HEK293 (cell line): Measurements from ENCODE around the gene SGF29.

ENCODE experiments used
- CTCF ChIA-PET: fragments of 350-600 bp; formaldehyde crosslinking; extraction: SDS; loops from one replicate; lab custom pipeline; 2021; ENCODE audit warnings: antibody characterized with exemption; lab: Yijun Ruan, JAX
- POLR2A ChIA-PET: fragments of 300-600 bp; formaldehyde crosslinking; extraction: SDS; loops from one replicate; lab custom pipeline; 2020; ENCODE audit warnings: antibody characterized with exemption, inconsistent platforms; lab: Yijun Ruan, JAX
- H3K27ac ChIP-seq: fragments of 200-500 bp; sonication (Bioruptor generic); 2 replicates; pipeline ENCODE4 v1.5.1; 2014; ENCODE audit warnings: low read depth, low read length, control low read depth, inconsistent platforms; ENCODE audit errors: extremely low read depth
- H3K36me3 ChIP-seq, 2 experiments: fragments of 200-500 bp in 1 of 2; sonication (Bioruptor generic) in 1 of 2; 1 replicate in 1 of 2; 2 replicates in 1 of 2; pipeline ENCODE4 v1.5.1; 2014 to 2017; ENCODE audit warnings: inconsistent platforms in 2 of 2, low read length in 2 of 2; ENCODE audit not compliant: control insufficient read depth in 2 of 2, insufficient read depth in 1 of 2
- H3K4me1 ChIP-seq: fragments of 200-500 bp; sonication (Bioruptor generic); 2 replicates; pipeline ENCODE4 v1.5.1; 2014; ENCODE audit warnings: mild to moderate bottlenecking, low read length, inconsistent platforms; ENCODE audit not compliant: control insufficient read depth, insufficient read depth
- H3K4me3 ChIP-seq: 2 replicates; pipeline ENCODE4 v1.5.1; 2011; ENCODE audit warnings: low read depth, mild to moderate bottlenecking, control low read depth, low read length, moderate library complexity
- H3K9me3 ChIP-seq: fragments of 200-500 bp; sonication (Bioruptor generic); 2 replicates; pipeline ENCODE4 v1.5.1; 2014; ENCODE audit warnings: low read depth, low read length, inconsistent platforms; ENCODE audit not compliant: control insufficient read depth, insufficient read depth
- SETDB1 ChIP-seq: IDR thresholded peaks from one replicate; pipeline ENCODE4 v1.6.1; 2017; ENCODE audit warnings: mild to moderate bottlenecking, low read length, moderate library complexity, mixed read lengths; ENCODE audit not compliant: insufficient read length
- SP7 ChIP-seq: fragments of 450-650 bp; formaldehyde crosslinking; IDR thresholded peaks from 2 replicates; pipeline ENCODE4 v1.5.1; 2016; ENCODE audit warnings: missing biosample characterization, missing genetic modification characterization
- ZBTB7A ChIP-seq: fragments of 450-650 bp; formaldehyde crosslinking; IDR thresholded peaks from 2 replicates; pipeline ENCODE4 v1.5.1; 2016; ENCODE audit warnings: low read depth, missing biosample characterization, missing genetic modification characterization
- ZNF16 ChIP-seq: fragments of 450-650 bp; formaldehyde crosslinking; IDR thresholded peaks from 2 replicates; pipeline ENCODE4 v1.5.1; 2016; ENCODE audit warnings: low read depth, missing biosample characterization, missing genetic modification characterization
- ZNF169 ChIP-seq: fragments of 450-650 bp; formaldehyde crosslinking; IDR thresholded peaks from 2 replicates; pipeline ENCODE4 v1.5.1; 2016; ENCODE audit warnings: missing biosample characterization, missing genetic modification characterization
- ZNF23 ChIP-seq: fragments of 450-650 bp; formaldehyde crosslinking; IDR thresholded peaks from 2 replicates; pipeline ENCODE4 v1.5.1; 2016; ENCODE audit warnings: missing biosample characterization, missing genetic modification characterization, borderline replicate concordance
- ZNF266 ChIP-seq: fragments of 450-650 bp; formaldehyde crosslinking; IDR thresholded peaks from 2 replicates; pipeline ENCODE4 v1.5.1; 2016; ENCODE audit warnings: missing biosample characterization, missing genetic modification characterization, low read depth
- ZNF274 ChIP-seq, 2 experiments: fragments of 200-500 bp in 1 of 2; fragments of 450-650 bp in 1 of 2; sonication (Bioruptor generic) in 1 of 2; formaldehyde crosslinking in 1 of 2; IDR thresholded peaks; 2 replicates each; pipeline versions ENCODE4 v1.5.1 to v1.6.1; 2014 to 2016; ENCODE audit warnings: borderline replicate concordance in 1 of 2, inconsistent platforms in 1 of 2, low read length in 1 of 2, missing biosample characterization in 1 of 2, missing genetic modification characterization in 1 of 2
- ZNF302 ChIP-seq: fragments of 450-650 bp; formaldehyde crosslinking; IDR thresholded peaks from 2 replicates; pipeline ENCODE4 v1.5.1; 2016; ENCODE audit warnings: missing biosample characterization, missing genetic modification characterization, low read depth
- ZNF335 ChIP-seq: fragments of 450-650 bp; formaldehyde crosslinking; conservative IDR thresholded peaks from 2 replicates; pipeline ENCODE4 v1.5.1; 2016; ENCODE audit warnings: missing biosample characterization, missing genetic modification characterization
- ZNF366 ChIP-seq: fragments of 450-650 bp; formaldehyde crosslinking; conservative IDR thresholded peaks from 2 replicates; pipeline ENCODE4 v1.5.1; 2016; ENCODE audit warnings: missing biosample characterization, missing genetic modification characterization
- ZNF391 ChIP-seq: fragments of 450-650 bp; formaldehyde crosslinking; IDR thresholded peaks from 2 replicates; pipeline ENCODE4 v1.5.1; 2016; ENCODE audit warnings: low read depth, missing biosample characterization, missing genetic modification characterization, borderline replicate concordance
- ZNF530 ChIP-seq: fragments of 450-650 bp; formaldehyde crosslinking; IDR thresholded peaks from 2 replicates; pipeline ENCODE4 v1.5.1; 2016; ENCODE audit warnings: low read depth, missing biosample characterization, missing genetic modification characterization
- ZNF558 ChIP-seq: fragments of 450-650 bp; formaldehyde crosslinking; IDR thresholded peaks from 2 replicates; pipeline ENCODE4 v1.5.1; 2016; ENCODE audit warnings: missing biosample characterization, missing genetic modification characterization
- ZNF561 ChIP-seq: fragments of 450-650 bp; IDR thresholded peaks from 2 replicates; pipeline ENCODE4 v1.5.1; 2018; ENCODE audit warnings: missing biosample characterization, missing genetic modification characterization, borderline replicate concordance
- ZNF626 ChIP-seq: fragments of 450-650 bp; sonication (Bioruptor Pico); formaldehyde crosslinking; IDR thresholded peaks from 2 replicates; pipeline ENCODE4 v1.5.1; 2018; ENCODE audit warnings: missing biosample characterization, missing genetic modification characterization, inconsistent platforms
- ZNF677 ChIP-seq: fragments of 450-650 bp; IDR thresholded peaks from 2 replicates; pipeline ENCODE4 v1.5.0; 2018; ENCODE audit warnings: missing biosample characterization, mild to moderate bottlenecking, missing genetic modification characterization, moderate library complexity
- ZNF777 ChIP-seq: fragments of 450-650 bp; formaldehyde crosslinking; IDR thresholded peaks from 2 replicates; pipeline ENCODE4 v1.5.1; 2017; ENCODE audit warnings: missing biosample characterization, missing genetic modification characterization, borderline replicate concordance
- TF ChIP-seq, protein P1 (sequence below): fragments of 450-650 bp; formaldehyde crosslinking; IDR thresholded peaks from 2 replicates; pipeline ENCODE4 v1.5.1; 2017; ENCODE audit warnings: missing biosample characterization, mild to moderate bottlenecking, missing genetic modification characterization, moderate library complexity
- TF ChIP-seq, protein P2 (sequence below): fragments of 450-650 bp; formaldehyde crosslinking; IDR thresholded peaks from 2 replicates; pipeline ENCODE4 v1.5.1; 2016; ENCODE audit warnings: missing biosample characterization, missing genetic modification characterization
- TF ChIP-seq, protein P3 (sequence below): fragments of 450-650 bp; formaldehyde crosslinking; IDR thresholded peaks from 2 replicates; pipeline ENCODE4 v1.5.1; 2016; ENCODE audit warnings: missing biosample characterization, missing genetic modification characterization
- TF ChIP-seq, protein P4 (sequence below): fragments of 450-650 bp; formaldehyde crosslinking; IDR thresholded peaks from 2 replicates; pipeline ENCODE4 v1.5.1; 2016; ENCODE audit warnings: missing biosample characterization, missing genetic modification characterization
- TF ChIP-seq, protein P5 (sequence below): fragments of 450-650 bp; formaldehyde crosslinking; IDR thresholded peaks from 2 replicates; pipeline ENCODE4 v1.5.1; 2017; ENCODE audit warnings: missing biosample characterization, missing genetic modification characterization

Gene SGF29

DNA sequence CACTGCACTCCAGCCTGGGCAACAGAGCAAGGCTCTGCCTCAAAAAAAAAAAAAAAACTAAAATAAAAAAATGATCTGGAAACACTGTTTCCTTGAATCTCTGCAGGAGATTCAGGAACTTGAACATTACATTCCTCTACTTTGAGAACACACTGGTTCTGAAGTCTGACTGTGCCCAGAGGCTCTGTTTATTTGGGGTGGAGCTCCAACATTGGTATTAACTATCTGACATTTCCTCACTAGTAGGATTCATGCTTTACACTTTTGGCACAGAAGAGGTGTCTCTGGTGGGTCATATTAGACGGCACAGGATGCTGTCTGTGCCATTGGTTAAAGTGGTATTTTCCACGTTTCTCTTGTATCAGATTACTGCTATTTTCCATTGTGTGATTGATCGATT is 32.7 kb downstream of the SGF29 start:
- no peak for TF ChIP-seq ZNF530 (tag by site-specific recombination)
- TF ChIP-seq ZNF366: no peak
- no peak for TF ChIP-seq ZBTB7A (tag by site-specific recombination)
- TF ChIP-seq ZNF561 (tag by site-specific recombination): no peak
- TF ChIP-seq, protein P1, sequence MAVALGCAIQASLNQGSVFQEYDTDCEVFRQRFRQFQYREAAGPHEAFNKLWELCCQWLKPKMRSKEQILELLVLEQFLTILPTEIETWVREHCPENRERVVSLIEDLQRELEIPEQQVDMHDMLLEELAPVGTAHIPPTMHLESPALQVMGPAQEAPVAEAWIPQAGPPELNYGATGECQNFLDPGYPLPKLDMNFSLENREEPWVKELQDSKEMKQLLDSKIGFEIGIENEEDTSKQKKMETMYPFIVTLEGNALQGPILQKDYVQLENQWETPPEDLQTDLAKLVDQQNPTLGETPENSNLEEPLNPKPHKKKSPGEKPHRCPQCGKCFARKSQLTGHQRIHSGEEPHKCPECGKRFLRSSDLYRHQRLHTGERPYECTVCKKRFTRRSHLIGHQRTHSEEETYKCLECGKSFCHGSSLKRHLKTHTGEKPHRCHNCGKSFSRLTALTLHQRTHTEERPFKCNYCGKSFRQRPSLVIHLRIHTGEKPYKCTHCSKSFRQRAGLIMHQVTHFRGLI (tag by site-specific recombination): no peak
- no peak for TF ChIP-seq ZNF391 (tag by site-specific recombination)
- ChIA-PET POLR2A (no interaction called here), CTCF (no interaction called here)
- Histone ChIP-seq H3K9me3 (no peaks in the 10 kb centered on the region), H3K36me3 (peaks cover 0 to 48% of the 10 kb centered on the region in 2 experiments; a peak in 2 of 3 replicates), H3K27ac (no peak overlapping the region), H3K4me1 (no peaks in the 10 kb centered on the region), H3K4me3 (no peak overlapping the region)

DNA sequence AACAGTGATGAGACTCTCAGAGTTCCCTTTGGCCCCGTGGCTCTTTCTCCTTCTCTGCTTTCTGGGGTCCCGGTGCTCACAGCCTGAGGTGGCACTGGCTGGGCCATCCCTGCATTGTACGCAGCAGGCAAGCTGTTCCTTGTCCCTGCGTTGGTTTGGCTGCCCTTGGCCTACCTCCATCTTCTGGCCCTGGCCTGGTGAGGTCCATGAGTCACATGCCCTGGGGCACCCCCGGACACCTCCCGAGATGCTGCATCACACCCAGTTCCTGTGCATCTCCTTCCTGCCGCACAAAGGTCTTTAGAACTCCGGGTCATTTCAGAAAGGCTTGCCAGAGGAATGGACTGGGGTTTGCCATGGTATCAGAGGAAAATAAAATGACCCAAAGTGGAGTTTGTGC is 33.7 kb downstream of the SGF29 start:
- ChIA-PET CTCF (no interaction called here), POLR2A (no interaction called here)
- Histone ChIP-seq H3K27ac (no peak overlapping the region), H3K36me3 (peaks cover 0 to 44% of the 10 kb centered on the region in 2 experiments; a peak in 2 of 3 replicates), H3K9me3 (no peaks in the 10 kb centered on the region), H3K4me1 (no peaks in the 10 kb centered on the region), H3K4me3 (no peak overlapping the region)
- no peak for TF ChIP-seq ZNF561 (tag by site-specific recombination)
- TF ChIP-seq, protein P2, sequence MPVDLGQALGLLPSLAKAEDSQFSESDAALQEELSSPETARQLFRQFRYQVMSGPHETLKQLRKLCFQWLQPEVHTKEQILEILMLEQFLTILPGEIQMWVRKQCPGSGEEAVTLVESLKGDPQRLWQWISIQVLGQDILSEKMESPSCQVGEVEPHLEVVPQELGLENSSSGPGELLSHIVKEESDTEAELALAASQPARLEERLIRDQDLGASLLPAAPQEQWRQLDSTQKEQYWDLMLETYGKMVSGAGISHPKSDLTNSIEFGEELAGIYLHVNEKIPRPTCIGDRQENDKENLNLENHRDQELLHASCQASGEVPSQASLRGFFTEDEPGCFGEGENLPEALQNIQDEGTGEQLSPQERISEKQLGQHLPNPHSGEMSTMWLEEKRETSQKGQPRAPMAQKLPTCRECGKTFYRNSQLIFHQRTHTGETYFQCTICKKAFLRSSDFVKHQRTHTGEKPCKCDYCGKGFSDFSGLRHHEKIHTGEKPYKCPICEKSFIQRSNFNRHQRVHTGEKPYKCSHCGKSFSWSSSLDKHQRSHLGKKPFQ (tag by site-specific recombination): no peak
- TF ChIP-seq ZNF626 (tag by site-specific recombination): no peak
- no peak for TF ChIP-seq ZNF335 (tag by site-specific recombination)
- no peak for TF ChIP-seq SP7
- no peak for TF ChIP-seq SETDB1
- no peak for TF ChIP-seq ZNF558
- no peak for TF ChIP-seq ZNF777 (tag by site-specific recombination)
- no peak for TF ChIP-seq ZNF169 (tag by site-specific recombination)
- TF ChIP-seq, protein P3, sequence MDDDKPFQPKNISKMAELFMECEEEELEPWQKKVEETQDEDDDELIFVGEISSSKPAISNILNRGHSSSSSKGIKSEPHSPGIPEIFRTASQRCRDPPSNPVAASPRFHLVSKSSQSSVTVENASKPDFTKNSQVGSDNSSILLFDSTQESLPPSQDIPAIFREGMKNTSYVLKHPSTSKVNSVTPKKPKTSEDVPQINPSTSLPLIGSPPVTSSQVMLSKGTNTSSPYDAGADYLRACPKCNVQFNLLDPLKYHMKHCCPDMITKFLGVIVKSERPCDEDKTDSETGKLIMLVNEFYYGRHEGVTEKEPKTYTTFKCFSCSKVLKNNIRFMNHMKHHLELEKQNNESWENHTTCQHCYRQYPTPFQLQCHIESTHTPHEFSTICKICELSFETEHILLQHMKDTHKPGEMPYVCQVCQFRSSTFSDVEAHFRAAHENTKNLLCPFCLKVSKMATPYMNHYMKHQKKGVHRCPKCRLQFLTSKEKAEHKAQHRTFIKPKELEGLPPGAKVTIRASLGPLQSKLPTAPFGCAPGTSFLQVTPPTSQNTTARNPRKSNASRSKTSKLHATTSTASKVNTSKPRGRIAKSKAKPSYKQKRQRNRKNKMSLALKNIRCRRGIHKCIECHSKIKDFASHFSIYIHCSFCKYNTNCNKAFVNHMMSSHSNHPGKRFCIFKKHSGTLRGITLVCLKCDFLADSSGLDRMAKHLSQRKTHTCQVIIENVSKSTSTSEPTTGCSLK: no peak
- no peak for TF ChIP-seq ZNF274 (IDR thresholded peaks at IDR 0.05; ENCODE audit: low read length)
- no peak for TF ChIP-seq ZNF274 (tag by site-specific recombination; IDR thresholded peaks at IDR 0.05; ENCODE audit: borderline replicate concordance)
- no peak for TF ChIP-seq ZNF677 (tag by site-specific recombination)
- no peak for TF ChIP-seq ZNF266
- TF ChIP-seq, protein P4, sequence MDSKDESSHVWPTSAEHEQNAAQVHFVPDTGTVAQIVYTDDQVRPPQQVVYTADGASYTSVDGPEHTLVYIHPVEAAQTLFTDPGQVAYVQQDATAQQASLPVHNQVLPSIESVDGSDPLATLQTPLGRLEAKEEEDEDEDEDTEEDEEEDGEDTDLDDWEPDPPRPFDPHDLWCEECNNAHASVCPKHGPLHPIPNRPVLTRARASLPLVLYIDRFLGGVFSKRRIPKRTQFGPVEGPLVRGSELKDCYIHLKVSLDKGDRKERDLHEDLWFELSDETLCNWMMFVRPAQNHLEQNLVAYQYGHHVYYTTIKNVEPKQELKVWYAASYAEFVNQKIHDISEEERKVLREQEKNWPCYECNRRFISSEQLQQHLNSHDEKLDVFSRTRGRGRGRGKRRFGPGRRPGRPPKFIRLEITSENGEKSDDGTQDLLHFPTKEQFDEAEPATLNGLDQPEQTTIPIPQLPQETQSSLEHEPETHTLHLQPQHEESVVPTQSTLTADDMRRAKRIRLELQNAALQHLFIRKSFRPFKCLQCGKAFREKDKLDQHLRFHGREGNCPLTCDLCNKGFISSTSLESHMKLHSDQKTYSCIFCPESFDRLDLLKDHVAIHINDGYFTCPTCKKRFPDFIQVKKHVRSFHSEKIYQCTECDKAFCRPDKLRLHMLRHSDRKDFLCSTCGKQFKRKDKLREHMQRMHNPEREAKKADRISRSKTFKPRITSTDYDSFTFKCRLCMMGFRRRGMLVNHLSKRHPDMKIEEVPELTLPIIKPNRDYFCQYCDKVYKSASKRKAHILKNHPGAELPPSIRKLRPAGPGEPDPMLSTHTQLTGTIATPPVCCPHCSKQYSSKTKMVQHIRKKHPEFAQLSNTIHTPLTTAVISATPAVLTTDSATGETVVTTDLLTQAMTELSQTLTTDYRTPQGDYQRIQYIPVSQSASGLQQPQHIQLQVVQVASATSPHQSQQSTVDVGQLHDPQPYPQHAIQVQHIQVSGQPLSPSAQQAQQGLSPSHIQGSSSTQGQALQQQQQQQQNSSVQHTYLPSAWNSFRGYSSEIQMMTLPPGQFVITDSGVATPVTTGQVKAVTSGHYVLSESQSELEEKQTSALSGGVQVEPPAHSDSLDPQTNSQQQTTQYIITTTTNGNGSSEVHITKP: no peak
- TF ChIP-seq, protein P5, sequence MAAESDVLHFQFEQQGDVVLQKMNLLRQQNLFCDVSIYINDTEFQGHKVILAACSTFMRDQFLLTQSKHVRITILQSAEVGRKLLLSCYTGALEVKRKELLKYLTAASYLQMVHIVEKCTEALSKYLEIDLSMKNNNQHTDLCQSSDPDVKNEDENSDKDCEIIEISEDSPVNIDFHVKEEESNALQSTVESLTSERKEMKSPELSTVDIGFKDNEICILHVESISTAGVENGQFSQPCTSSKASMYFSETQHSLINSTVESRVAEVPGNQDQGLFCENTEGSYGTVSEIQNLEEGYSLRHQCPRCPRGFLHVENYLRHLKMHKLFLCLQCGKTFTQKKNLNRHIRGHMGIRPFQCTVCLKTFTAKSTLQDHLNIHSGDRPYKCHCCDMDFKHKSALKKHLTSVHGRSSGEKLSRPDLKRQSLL (tag by site-specific recombination): no peak
- TF ChIP-seq ZNF23 (tag by site-specific recombination): no peak
- TF ChIP-seq ZNF16 (tag by site-specific recombination): no peak
- TF ChIP-seq ZBTB7A (tag by site-specific recombination): no peak
- no peak for TF ChIP-seq ZNF302
